ENCODE measurements around the gene CLHC1.

DNA sequence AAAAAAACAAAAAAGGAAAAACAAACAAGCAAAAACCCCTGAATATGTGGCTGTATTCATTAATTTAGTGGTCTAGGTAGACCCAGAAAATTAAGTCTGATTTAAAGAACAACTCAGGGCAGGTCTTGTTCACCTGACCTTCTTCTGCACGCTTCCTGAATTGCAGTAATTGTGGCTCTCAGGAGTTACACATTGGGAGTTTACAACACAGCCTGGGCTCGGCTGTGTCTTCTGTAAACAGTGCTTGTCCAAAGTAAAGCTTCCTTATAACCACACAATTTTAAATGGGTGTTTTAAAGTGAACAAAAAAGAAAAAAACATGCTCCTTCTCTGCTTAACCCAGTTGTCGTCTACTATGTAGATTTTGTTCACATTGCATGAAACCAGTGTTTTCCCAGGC lies 45.2 kb upstream of the CLHC1 start:
- TF ChIP-seq POLR2A (IDR thresholded peaks at IDR 0.05): no peak
- TF ChIP-seq, protein P1, sequence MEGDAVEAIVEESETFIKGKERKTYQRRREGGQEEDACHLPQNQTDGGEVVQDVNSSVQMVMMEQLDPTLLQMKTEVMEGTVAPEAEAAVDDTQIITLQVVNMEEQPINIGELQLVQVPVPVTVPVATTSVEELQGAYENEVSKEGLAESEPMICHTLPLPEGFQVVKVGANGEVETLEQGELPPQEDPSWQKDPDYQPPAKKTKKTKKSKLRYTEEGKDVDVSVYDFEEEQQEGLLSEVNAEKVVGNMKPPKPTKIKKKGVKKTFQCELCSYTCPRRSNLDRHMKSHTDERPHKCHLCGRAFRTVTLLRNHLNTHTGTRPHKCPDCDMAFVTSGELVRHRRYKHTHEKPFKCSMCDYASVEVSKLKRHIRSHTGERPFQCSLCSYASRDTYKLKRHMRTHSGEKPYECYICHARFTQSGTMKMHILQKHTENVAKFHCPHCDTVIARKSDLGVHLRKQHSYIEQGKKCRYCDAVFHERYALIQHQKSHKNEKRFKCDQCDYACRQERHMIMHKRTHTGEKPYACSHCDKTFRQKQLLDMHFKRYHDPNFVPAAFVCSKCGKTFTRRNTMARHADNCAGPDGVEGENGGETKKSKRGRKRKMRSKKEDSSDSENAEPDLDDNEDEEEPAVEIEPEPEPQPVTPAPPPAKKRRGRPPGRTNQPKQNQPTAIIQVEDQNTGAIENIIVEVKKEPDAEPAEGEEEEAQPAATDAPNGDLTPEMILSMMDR (IDR thresholded peaks at IDR 0.05): no peak
